Breast epithelium (tissue), 3 donors: ENCODE results near the gene PTPN6.

ENCODE experiments used
- POLR2A ChIP-seq: fragments of 450-650 bp; IDR thresholded peaks from one replicate; pipeline ENCODE4 v1.6.1; 2016; ENCODE audit warnings: antibody characterized with exemption, mild to moderate bottlenecking, moderate library complexity
- POLR2AphosphoS5 ChIP-seq, 3 donors: sonication (generic); formaldehyde crosslinking; IDR thresholded peaks; one replicate each; pipeline ENCODE4 v1.6.1; 2017; ENCODE audit warnings: antibody characterized with exemption in 3 of 3
- TF ChIP-seq, protein P1 (sequence below), 3 donors: fragments of 450-650 bp; IDR thresholded peaks; one replicate each; pipeline ENCODE4 v1.5.1; 2016 to 2017; ENCODE audit warnings: antibody characterized with exemption in 3 of 3, mild to moderate bottlenecking in 3 of 3, moderate library complexity in 3 of 3

DNA sequence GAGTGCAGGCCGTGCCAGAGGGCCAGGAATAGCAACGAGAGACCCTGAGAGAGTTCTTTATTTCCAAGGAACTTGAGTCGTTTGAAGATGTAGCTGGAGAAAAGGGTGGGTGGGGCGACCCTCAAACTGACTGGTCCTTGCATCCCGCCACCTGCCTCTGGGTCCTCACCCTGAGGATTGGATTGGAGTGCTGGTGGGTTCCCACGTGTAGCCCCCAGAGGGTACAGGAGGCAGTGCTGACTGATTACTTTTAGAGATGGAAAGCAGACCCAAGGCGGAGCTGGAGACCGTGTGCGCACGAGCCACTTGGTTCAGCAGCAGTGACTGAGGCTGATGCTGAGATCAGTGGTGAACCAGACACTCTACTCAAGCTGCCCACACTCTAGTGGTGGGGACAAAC lies 26.5 kb downstream of the PTPN6 start:
- TF ChIP-seq POLR2AphosphoS5 (IDR thresholded peaks at IDR 0.05) (no peak), POLR2A (no peak)
- TF ChIP-seq, protein P1, sequence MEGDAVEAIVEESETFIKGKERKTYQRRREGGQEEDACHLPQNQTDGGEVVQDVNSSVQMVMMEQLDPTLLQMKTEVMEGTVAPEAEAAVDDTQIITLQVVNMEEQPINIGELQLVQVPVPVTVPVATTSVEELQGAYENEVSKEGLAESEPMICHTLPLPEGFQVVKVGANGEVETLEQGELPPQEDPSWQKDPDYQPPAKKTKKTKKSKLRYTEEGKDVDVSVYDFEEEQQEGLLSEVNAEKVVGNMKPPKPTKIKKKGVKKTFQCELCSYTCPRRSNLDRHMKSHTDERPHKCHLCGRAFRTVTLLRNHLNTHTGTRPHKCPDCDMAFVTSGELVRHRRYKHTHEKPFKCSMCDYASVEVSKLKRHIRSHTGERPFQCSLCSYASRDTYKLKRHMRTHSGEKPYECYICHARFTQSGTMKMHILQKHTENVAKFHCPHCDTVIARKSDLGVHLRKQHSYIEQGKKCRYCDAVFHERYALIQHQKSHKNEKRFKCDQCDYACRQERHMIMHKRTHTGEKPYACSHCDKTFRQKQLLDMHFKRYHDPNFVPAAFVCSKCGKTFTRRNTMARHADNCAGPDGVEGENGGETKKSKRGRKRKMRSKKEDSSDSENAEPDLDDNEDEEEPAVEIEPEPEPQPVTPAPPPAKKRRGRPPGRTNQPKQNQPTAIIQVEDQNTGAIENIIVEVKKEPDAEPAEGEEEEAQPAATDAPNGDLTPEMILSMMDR (IDR thresholded peaks at IDR 0.05): no peak
